Gastroesophageal sphincter (tissue), 4 donors: ENCODE data around the gene CRIM1. TPM values are rescaled to one million over a fixed set of nuclear protein-coding genes. Genes with fewer than 3 reads are reported as not detected.

Source experiments
- ATAC-seq: fragments of 150-250 bp; one replicate; pipeline ENCODE4 v1.9.1; 2016; ENCODE audit warnings: mild to moderate bottlenecking, moderate library complexity
- H3K27ac ChIP-seq, 4 donors: fragments of 200-600 bp; sonication (generic) in 3 of 4; 1 replicate in 3 of 4; 2 replicates in 1 of 4; pipeline ENCODE4 v1.5.1; 2016 to 2019
- H3K27me3 ChIP-seq: fragments of 200-600 bp; sonication (generic); one replicate; pipeline ENCODE4 v1.5.1; 2019
- H3K36me3 ChIP-seq, 2 donors: fragments of 200-600 bp; sonication (generic); one replicate each; pipeline ENCODE4 v1.5.1; 2019; ENCODE audit warnings: control low read depth in 1 of 2
- H3K4me1 ChIP-seq, 3 donors: fragments of 200-600 bp; sonication (generic); 1 replicate in 2 of 3; 2 replicates in 1 of 3; pipeline ENCODE4 v1.5.1; 2016 to 2019; ENCODE audit warnings: control low read depth in 2 of 3
- H3K4me3 ChIP-seq, 2 donors: fragments of 200-600 bp; sonication (generic); one replicate each; pipeline ENCODE4 v1.5.1; 2019; ENCODE audit warnings: mild to moderate bottlenecking in 1 of 2, moderate library complexity in 1 of 2
- H3K9me3 ChIP-seq, 3 donors: fragments of 200-600 bp; sonication (generic); one replicate each; pipeline ENCODE4 v1.5.1; 2017 to 2019; ENCODE audit warnings: control low read depth in 2 of 3
- EP300 ChIP-seq: sonication (generic); formaldehyde crosslinking; IDR thresholded peaks from one replicate; pipeline ENCODE4 v1.6.1; 2017; ENCODE audit warnings: antibody characterized with exemption, mild to moderate bottlenecking
- POLR2A ChIP-seq, 2 donors: fragments of 450-650 bp; IDR thresholded peaks; one replicate each; pipeline ENCODE4 v1.6.1; 2017; ENCODE audit warnings: antibody characterized with exemption in 2 of 2, mild to moderate bottlenecking in 2 of 2, moderate library complexity in 1 of 2
- POLR2AphosphoS5 ChIP-seq: sonication (generic); formaldehyde crosslinking; IDR thresholded peaks from one replicate; pipeline ENCODE4 v1.6.1; 2017; ENCODE audit warnings: antibody characterized with exemption
- WGBS, 2 donors: methylation state at CpG; one replicate each; pipeline ENCODE4 v1.1.5; 2018; ENCODE audit warnings: low coverage in 1 of 2; 5-methylcytosine and 5-hydroxymethylcytosine counted together
- total RNA-seq, 4 donors: library from RNA; depleted of rRNA; stranded (reverse); fragments of >200 nt; gene quantifications; one replicate each; pipeline ENCODE4 v1.1.0, GENCODE V29; 2016
- TF ChIP-seq, protein P1 (sequence below), 4 experiments: fragments of 200-600 bp in 2 of 4; fragments of 450-650 bp in 2 of 4; sonication (generic) in 1 of 4; IDR thresholded peaks; one replicate each; pipeline ENCODE4 v1.5.1; 2017 to 2019; ENCODE audit warnings: antibody characterized with exemption in 4 of 4, mild to moderate bottlenecking in 2 of 4, moderate library complexity in 2 of 4

Gene CRIM1
- total RNA-seq, 4 donors from 2014 or later: 150 to 342 (median 203) TPM

DNA sequence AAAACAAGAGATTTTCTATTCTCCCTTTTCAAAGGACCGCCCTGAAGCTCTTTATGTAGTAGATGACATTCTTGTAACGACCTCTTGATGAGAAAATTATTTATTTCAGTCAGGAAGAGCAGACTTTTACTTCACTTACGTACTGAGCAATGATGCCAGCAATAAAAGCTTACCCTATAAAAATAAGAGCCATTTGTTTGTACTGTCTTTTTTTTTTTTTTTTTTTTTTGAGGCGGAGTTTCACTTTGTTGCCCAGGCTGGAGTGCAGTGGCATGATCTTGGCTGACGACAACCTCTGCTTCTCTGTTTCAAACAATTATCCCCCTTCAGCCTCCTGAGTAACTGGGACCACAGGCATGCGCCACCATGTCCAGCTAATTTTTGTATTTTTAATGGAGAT lies 39.2 kb downstream of the CRIM1 start:
- H3K27ac ChIP-seq: peak overlapping the region in 1 of 4 donors; percentile 26
- no peak overlapping the region for H3K4me3 ChIP-seq
- no peaks in the 10 kb centered on the region for H3K9me3 ChIP-seq
- WGBS, 2 donors: 60 to 71% methylated on average over 3 to 4 of the region's 6 CpGs
- no peaks in the 10 kb centered on the region for H3K27me3 ChIP-seq
- ATAC-seq: no peak
- TF ChIP-seq POLR2A (IDR thresholded peaks at IDR 0.05) (no peak), EP300 (no peak), POLR2AphosphoS5 (no peak)
- TF ChIP-seq, protein P1, sequence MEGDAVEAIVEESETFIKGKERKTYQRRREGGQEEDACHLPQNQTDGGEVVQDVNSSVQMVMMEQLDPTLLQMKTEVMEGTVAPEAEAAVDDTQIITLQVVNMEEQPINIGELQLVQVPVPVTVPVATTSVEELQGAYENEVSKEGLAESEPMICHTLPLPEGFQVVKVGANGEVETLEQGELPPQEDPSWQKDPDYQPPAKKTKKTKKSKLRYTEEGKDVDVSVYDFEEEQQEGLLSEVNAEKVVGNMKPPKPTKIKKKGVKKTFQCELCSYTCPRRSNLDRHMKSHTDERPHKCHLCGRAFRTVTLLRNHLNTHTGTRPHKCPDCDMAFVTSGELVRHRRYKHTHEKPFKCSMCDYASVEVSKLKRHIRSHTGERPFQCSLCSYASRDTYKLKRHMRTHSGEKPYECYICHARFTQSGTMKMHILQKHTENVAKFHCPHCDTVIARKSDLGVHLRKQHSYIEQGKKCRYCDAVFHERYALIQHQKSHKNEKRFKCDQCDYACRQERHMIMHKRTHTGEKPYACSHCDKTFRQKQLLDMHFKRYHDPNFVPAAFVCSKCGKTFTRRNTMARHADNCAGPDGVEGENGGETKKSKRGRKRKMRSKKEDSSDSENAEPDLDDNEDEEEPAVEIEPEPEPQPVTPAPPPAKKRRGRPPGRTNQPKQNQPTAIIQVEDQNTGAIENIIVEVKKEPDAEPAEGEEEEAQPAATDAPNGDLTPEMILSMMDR (IDR thresholded peaks at IDR 0.05): no peak
- peaks cover 0 to 18% of the 10 kb centered on the region in 2 donors for H3K36me3 ChIP-seq
- H3K4me1 ChIP-seq: peaks cover 3 to 56% (median 6%) of the 10 kb centered on the region in 3 donors

DNA sequence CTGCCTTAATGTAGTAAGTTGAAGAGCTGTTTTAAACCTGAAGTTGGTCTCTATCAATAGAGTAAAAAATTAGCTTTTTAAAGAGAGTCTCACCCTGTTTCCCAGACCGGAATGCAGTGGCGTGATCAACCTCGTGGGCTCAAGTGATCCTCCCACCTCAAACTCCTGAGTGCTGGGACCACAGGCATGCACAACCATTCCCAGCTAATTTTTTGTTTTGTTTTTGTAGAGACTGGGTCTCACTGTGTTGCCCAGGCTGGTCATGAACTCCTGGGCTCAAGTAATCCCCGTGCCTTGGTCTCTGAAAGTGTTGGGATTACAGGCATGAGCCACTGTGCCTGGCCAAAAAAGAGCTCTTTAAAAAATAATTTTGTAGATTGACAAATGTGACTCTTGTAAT lies 40.3 kb downstream of the CRIM1 start:
- ATAC-seq: no peak
- Histone ChIP-seq H3K4me1 (peaks cover 3 to 62% (median 6%) of the 10 kb centered on the region in 3 donors), H3K27ac (peak overlapping the region in 1 of 4 donors; percentile 26), H3K9me3 (no peaks in the 10 kb centered on the region), H3K27me3 (no peaks in the 10 kb centered on the region), H3K4me3 (no peak overlapping the region), H3K36me3 (peaks cover 0 to 18% of the 10 kb centered on the region in 2 donors)
- 80 to 84% methylated on average over 1 to 4 of the region's 4 CpGs for WGBS, 2 donors
- TF ChIP-seq POLR2AphosphoS5 (no peak), POLR2A (IDR thresholded peaks at IDR 0.05) (no peak), EP300 (no peak)

DNA sequence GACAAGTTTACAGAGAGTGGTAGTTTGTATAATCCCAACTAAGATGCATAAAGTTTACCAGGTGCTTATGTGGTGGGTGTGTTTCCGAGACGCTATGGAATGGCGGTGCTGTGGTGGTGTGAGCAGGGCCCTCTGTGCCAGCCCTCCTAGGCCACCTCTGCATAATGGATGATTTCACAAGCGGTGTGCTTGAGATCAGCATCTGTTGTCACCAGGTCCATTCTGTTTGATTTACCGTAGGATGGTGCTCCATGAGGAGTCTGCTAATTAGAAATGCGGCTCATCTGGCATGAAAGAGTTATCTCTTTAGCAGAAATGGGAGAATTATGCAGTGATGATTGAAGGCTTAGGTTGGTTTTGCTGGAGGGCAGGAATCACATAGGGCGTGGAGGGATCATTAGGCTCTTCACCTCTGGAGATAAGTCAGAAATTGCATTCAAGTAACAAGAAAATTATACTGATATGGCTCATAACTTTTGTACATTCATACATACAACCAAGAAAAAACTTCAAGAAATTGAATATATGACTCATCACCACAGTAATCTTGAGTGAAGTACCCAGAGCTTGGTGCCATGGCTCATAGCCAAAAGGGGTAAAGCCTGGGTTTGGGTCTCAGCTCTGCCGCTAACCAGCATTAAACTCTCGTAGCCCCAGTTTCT lies 41.4 kb downstream of the CRIM1 start:
- no peak for TF ChIP-seq POLR2AphosphoS5
- TF ChIP-seq, protein P1 (IDR thresholded peaks at IDR 0.05): no peak
- TF ChIP-seq POLR2A (IDR thresholded peaks at IDR 0.05): no peak
- TF ChIP-seq EP300: no peak
- no peak for ATAC-seq
- peaks cover 0 to 18% of the 10 kb centered on the region in 2 donors for H3K36me3 ChIP-seq
- H3K27me3 ChIP-seq: no peaks in the 10 kb centered on the region
- no peak overlapping the region for H3K4me3 ChIP-seq
- peaks cover 3 to 69% (median 6%) of the 10 kb centered on the region in 3 donors for H3K4me1 ChIP-seq
- 90 to 100% methylated on average over 4 to 5 of the region's 9 CpGs for WGBS, 2 donors
- H3K9me3 ChIP-seq: no peaks in the 10 kb centered on the region
- no peak overlapping the region for H3K27ac ChIP-seq

DNA sequence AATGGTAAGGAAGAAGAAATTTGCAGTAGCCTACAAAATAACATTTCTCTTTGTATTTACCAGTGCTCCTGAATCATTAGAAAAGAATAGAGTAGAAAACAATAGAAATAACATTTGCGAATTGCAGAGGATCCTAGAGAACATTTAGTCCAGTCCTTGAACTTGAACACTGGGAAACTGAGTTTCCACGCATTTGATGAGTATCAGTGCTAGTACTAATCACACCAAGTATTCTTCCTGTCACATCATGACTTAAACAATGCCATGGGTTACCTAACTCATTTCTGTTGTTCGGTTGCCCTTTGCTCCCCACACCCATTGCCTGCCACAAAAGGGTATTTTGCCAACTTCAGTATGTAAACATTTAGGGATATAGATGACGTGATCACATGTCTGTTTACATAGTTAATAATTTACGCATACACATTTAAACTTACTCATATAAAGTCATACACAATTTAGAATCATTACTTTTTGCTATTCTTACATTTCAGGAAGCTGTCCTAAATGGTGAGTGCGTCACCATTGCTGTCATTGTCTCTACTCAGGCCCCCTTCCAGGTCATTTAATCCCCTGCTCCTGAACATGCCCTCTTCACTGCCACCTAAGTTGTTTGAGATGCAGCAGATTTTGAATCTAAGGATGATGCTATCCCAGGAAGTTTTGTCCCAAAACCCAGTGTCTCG lies 42.3 kb downstream of the CRIM1 start:
- H3K36me3 ChIP-seq: peaks cover 0 to 18% of the 10 kb centered on the region in 2 donors
- H3K9me3 ChIP-seq: no peaks in the 10 kb centered on the region
- 86 to 88% methylated on average over 7 of the region's 7 CpGs for WGBS, 2 donors
- TF ChIP-seq, protein P1 (IDR thresholded peaks at IDR 0.05): no peak
- TF ChIP-seq POLR2AphosphoS5: no peak
- TF ChIP-seq EP300: no peak
- no peak for TF ChIP-seq POLR2A (IDR thresholded peaks at IDR 0.05)
- H3K27me3 ChIP-seq: no peaks in the 10 kb centered on the region
- H3K4me3 ChIP-seq: no peak overlapping the region
- ATAC-seq: no peak
- no peak overlapping the region for H3K27ac ChIP-seq
- peaks cover 3 to 70% (median 4%) of the 10 kb centered on the region in 3 donors for H3K4me1 ChIP-seq

DNA sequence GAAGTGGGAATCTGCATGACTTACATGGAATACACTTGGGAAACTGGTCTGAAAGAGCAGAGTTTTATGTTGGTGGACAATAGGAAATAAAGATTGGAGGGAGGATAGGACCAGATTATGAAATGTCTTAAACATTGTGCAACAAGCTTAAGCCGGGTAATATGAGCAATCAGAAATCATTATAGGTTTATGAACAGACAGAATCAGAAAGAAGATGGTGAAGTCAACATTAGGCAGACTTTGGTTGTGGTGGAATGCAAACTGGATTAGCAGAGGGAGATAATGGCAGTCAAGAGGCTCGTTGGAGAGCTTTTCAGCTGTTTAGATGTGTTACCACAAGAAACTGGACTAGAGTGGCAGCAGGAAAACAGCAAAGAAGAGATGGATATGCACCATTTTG lies 43.5 kb downstream of the CRIM1 start:
- H3K9me3 ChIP-seq: no peaks in the 10 kb centered on the region
- no peak for ATAC-seq
- no peak overlapping the region for H3K27ac ChIP-seq
- no peaks in the 10 kb centered on the region for H3K27me3 ChIP-seq
- peaks cover 0 to 18% of the 10 kb centered on the region in 2 donors for H3K36me3 ChIP-seq
- 86 to 89% methylated on average over 2 of the region's 2 CpGs for WGBS, 2 donors
- peaks cover 0 to 66% (median 0%) of the 10 kb centered on the region in 3 donors for H3K4me1 ChIP-seq
- TF ChIP-seq POLR2AphosphoS5: no peak
- TF ChIP-seq EP300: no peak
- TF ChIP-seq, protein P1 (IDR thresholded peaks at IDR 0.05): no peak
- no peak for TF ChIP-seq POLR2A (IDR thresholded peaks at IDR 0.05)
- H3K4me3 ChIP-seq: no peak overlapping the region
